Measurements from ENCODE around the gene NUDCD3. TPM values are rescaled to one million over a fixed set of nuclear protein-coding genes. Genes with fewer than 3 reads are reported as not detected.

Gene NUDCD3
- total RNA-seq, 1 experiment from 2014 or later: 117 TPM

GRCh38 chr7:44445986-44446671, 44.3 kb downstream of the NUDCD3 start:
- 0 out of 2 replicates have a peak, but pooled peaks cover 2% of the 10 kb centered on the region for H3K36me3 ChIP-seq (ENCODE audit: control insufficient read depth, insufficient read depth, low read length)
- no peaks in the 10 kb centered on the region for H3K9me3 ChIP-seq (ENCODE audit: control insufficient read depth, insufficient read depth, low read depth, low read length)
- H3K27ac ChIP-seq (ENCODE audit: low read length): no peak overlapping the region
- H3K27me3 ChIP-seq (ENCODE audit: control insufficient read depth, insufficient read depth, low read length): no peaks in the 10 kb centered on the region
- ChIA-PET POLR2A (no interaction called here), CTCF (no interaction called here)
- no peak for DNase-seq (ENCODE audit: low read depth, low spot score)
- H3K4me1 ChIP-seq (ENCODE audit: control insufficient read depth, insufficient read depth, low read length): no peaks in the 10 kb centered on the region
- in situ Hi-C loops (cut with HindIII; ENCODE audit: low pct_unique_long_range_greater_than_20kb, low sequenced_read_pairs) (no loop called here), intact Hi-C loops (cut with micrococcal nuclease; ENCODE audit: unreplicated experiment) (no loop called here)
- TF ChIP-seq TCF7L2 (IDR thresholded peaks at IDR 0.05; ENCODE audit: low read depth, low read length) (no peak), SIN3A (IDR thresholded peaks at IDR 0.05; ENCODE audit: borderline replicate concordance, insufficient read depth, low read depth, low read length) (no peak), REST (IDR thresholded peaks at IDR 0.05; ENCODE audit: insufficient read depth in 1 of 2, low read depth in 2 of 2, low read length in 1 of 2) (no peak), POLR2AphosphoS5 (IDR thresholded peaks at IDR 0.05; ENCODE audit: low read depth, low read length) (no peak), CTCF (IDR thresholded peaks at IDR 0.05) (no peak)
- no peak for ATAC-seq
- no peak overlapping the region for H3K4me3 ChIP-seq (ENCODE audit: low read depth in 2 of 2, low read length in 2 of 2)
- BruUV-seq (replicated peaks): no TSS peak

- no TSS peak for BruUV-seq (replicated peaks)
- intact Hi-C loops (cut with micrococcal nuclease; ENCODE audit: unreplicated experiment): no loop called here
- ATAC-seq: no peak
- Histone ChIP-seq H3K9me3 (ENCODE audit: control insufficient read depth, insufficient read depth, low read depth, low read length) (no peaks in the 10 kb centered on the region), H3K4me3 (ENCODE audit: low read depth in 2 of 2, low read length in 2 of 2) (no peak overlapping the region), H3K27me3 (ENCODE audit: control insufficient read depth, insufficient read depth, low read length) (no peaks in the 10 kb centered on the region), H3K36me3 (ENCODE audit: control insufficient read depth, insufficient read depth, low read length) (no peaks in the 10 kb centered on the region), H3K27ac (ENCODE audit: low read length) (no peak overlapping the region), H3K4me1 (ENCODE audit: control insufficient read depth, insufficient read depth, low read length) (no peaks in the 10 kb centered on the region)
- TF ChIP-seq TCF7L2 (IDR thresholded peaks at IDR 0.05; ENCODE audit: low read depth, low read length) (no peak), POLR2AphosphoS5 (IDR thresholded peaks at IDR 0.05; ENCODE audit: low read depth, low read length) (no peak), REST (IDR thresholded peaks at IDR 0.05; ENCODE audit: insufficient read depth in 1 of 2, low read depth in 2 of 2, low read length in 1 of 2) (no peak), SIN3A (IDR thresholded peaks at IDR 0.05; ENCODE audit: borderline replicate concordance, insufficient read depth, low read depth, low read length) (no peak), CTCF (IDR thresholded peaks at IDR 0.05) (no peak)
- DNase-seq (ENCODE audit: low read depth, low spot score): no peak
- ChIA-PET POLR2A (no interaction called here), CTCF (no interaction called here)
- in situ Hi-C loops (cut with HindIII; ENCODE audit: low pct_unique_long_range_greater_than_20kb, low sequenced_read_pairs): no loop called here
Measured at GRCh38 chr7:44441079-44441478, 49.4 kb downstream of the NUDCD3 start.
